Measurements from ENCODE around the gene PLEKHB2.
A peak's percentile ranks its signal among the peaks of the same experiment; 100 is the strongest.

Gene PLEKHB2

DNA sequence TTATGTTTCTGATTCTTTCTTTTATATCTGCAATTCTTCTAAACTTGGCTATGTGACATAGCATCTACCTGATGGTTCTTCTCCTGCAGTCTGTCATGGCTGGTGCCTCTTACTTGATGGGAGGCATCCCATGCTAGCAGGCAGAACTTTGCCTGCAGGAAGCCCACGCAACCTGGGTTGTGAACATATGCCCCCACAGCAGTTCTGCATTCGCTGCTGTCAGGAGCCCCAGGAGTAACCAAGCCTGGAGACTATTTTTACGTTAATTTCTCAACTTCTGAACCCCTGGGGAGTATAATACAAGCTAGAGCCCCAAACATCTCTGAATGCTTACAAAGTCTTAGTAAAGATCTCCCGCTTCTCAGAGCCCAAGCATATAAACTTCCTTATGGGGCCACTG lies 23.9 kb upstream of the PLEKHB2 start:
- DNase-seq: no peak
- no peak overlapping the region for H2BK120ac ChIP-seq (ENCODE audit: low read depth, low read length)
- no peak overlapping the region for H3K4me3 ChIP-seq (ENCODE audit: insufficient read depth in 1 of 2, low read depth in 1 of 2, low read length in 2 of 2)
- H4K91ac ChIP-seq (ENCODE audit: low read length): no peak overlapping the region
- H3K27ac ChIP-seq (ENCODE audit: low read length, poor library complexity, severe bottlenecking): no peak overlapping the region
- H4K8ac ChIP-seq (ENCODE audit: low read length): no peak overlapping the region
- no peak overlapping the region for H2AK5ac ChIP-seq (ENCODE audit: low read length, severe bottlenecking)
- H3K9ac ChIP-seq (ENCODE audit: low read length): no peak overlapping the region
- H2BK15ac ChIP-seq (ENCODE audit: low read depth, poor library complexity, severe bottlenecking): no peak overlapping the region
- no peak overlapping the region for H2BK12ac ChIP-seq (ENCODE audit: low read length in 2 of 2)
- no peak overlapping the region for H3K4ac ChIP-seq (ENCODE audit: low read depth in 1 of 2, low read length in 2 of 2)
- H3K36me3 ChIP-seq (ENCODE audit: control insufficient read depth in 1 of 2, insufficient read depth in 2 of 2, low read depth in 1 of 2, low read length in 2 of 2): peaks cover 48 to 77% of the 10 kb centered on the region in 2 experiments
- no peaks in the 10 kb centered on the region for H3K9me3 ChIP-seq (ENCODE audit: control insufficient read depth, low read length)
- H3K4me2 ChIP-seq (ENCODE audit: low read length, poor library complexity, severe bottlenecking): no peak overlapping the region
- no peaks in the 10 kb centered on the region for H3K27me3 ChIP-seq (ENCODE audit: control insufficient read depth in 1 of 2, insufficient read depth in 1 of 2, low read length in 2 of 2)
- no peak overlapping the region for H2AFZ ChIP-seq (ENCODE audit: low read depth, low read length)
- no peak overlapping the region for H3K18ac ChIP-seq (ENCODE audit: low read depth in 1 of 2, low read length in 2 of 2)
- 89% methylated on average over 4 of the region's 4 CpGs for WGBS
- H3K4me1 ChIP-seq (ENCODE audit: control insufficient read depth, insufficient read depth, low read depth, low read length): no peaks in the 10 kb centered on the region
- no peak overlapping the region for H3K23ac ChIP-seq (ENCODE audit: low read length in 2 of 2)
- no peak overlapping the region for H3K14ac ChIP-seq (ENCODE audit: low read length in 2 of 2)
- H3K79me1 ChIP-seq (replicated peaks; ENCODE audit: low read length, poor library complexity, severe bottlenecking): peaks cover 10% of the 10 kb centered on the region
- no peak overlapping the region for H2BK5ac ChIP-seq (ENCODE audit: low read depth, low read length, poor library complexity, severe bottlenecking)

DNA sequence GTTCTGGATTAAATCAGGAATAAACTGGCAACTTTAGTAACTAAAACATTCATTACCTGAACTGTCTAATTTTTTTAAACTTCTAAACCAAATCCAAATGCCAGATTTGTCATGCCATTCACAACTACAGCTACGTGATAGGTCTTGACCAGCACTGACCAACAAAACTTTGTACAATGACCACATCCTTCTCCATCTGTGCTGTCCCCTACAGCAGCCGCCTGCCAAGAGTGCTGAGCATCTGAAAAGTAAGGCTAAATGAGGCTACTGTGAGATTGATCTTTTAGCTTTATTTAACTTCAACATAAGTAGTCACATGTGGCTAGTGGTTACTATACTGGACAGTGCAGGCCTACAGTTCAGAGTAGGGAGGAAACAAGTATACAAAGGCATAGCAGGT lies 19.5 kb upstream of the PLEKHB2 start:
- Histone ChIP-seq H3K23ac (ENCODE audit: low read length in 2 of 2) (no peak overlapping the region), H2AFZ (ENCODE audit: low read depth, low read length) (no peak overlapping the region), H3K27ac (ENCODE audit: low read length, poor library complexity, severe bottlenecking) (no peak overlapping the region), H2BK12ac (ENCODE audit: low read length in 2 of 2) (no peak overlapping the region), H3K4ac (ENCODE audit: low read depth in 1 of 2, low read length in 2 of 2) (no peak overlapping the region), H2AK5ac (ENCODE audit: low read length, severe bottlenecking) (no peak overlapping the region), H4K91ac (ENCODE audit: low read length) (no peak overlapping the region), H2BK120ac (ENCODE audit: low read depth, low read length) (no peak overlapping the region), H3K14ac (ENCODE audit: low read length in 2 of 2) (no peak overlapping the region), H3K9ac (ENCODE audit: low read length) (peak overlapping the region; percentile 31), H3K4me2 (ENCODE audit: low read length, poor library complexity, severe bottlenecking) (no peak overlapping the region), H2BK15ac (ENCODE audit: low read depth, poor library complexity, severe bottlenecking) (no peak overlapping the region), H3K4me3 (ENCODE audit: insufficient read depth in 1 of 2, low read depth in 1 of 2, low read length in 2 of 2) (no peak overlapping the region), H3K27me3 (ENCODE audit: control insufficient read depth in 1 of 2, insufficient read depth in 1 of 2, low read length in 2 of 2) (no peaks in the 10 kb centered on the region), H3K18ac (ENCODE audit: low read depth in 1 of 2, low read length in 2 of 2) (no peak overlapping the region), H3K36me3 (ENCODE audit: control insufficient read depth in 1 of 2, insufficient read depth in 2 of 2, low read depth in 1 of 2, low read length in 2 of 2) (peaks cover 32 to 66% of the 10 kb centered on the region in 2 experiments), H3K79me1 (replicated peaks; ENCODE audit: low read length, poor library complexity, severe bottlenecking) (peaks cover 5% of the 10 kb centered on the region), H3K4me1 (ENCODE audit: control insufficient read depth, insufficient read depth, low read depth, low read length) (no peaks in the 10 kb centered on the region), H2BK5ac (ENCODE audit: low read depth, low read length, poor library complexity, severe bottlenecking) (no peak overlapping the region), H3K9me3 (ENCODE audit: control insufficient read depth, low read length) (no peaks in the 10 kb centered on the region), H4K8ac (ENCODE audit: low read length) (no peak overlapping the region)
- DNase-seq: peak; percentile 36
- 78% methylated on average over 2 of the region's 2 CpGs for WGBS

DNA sequence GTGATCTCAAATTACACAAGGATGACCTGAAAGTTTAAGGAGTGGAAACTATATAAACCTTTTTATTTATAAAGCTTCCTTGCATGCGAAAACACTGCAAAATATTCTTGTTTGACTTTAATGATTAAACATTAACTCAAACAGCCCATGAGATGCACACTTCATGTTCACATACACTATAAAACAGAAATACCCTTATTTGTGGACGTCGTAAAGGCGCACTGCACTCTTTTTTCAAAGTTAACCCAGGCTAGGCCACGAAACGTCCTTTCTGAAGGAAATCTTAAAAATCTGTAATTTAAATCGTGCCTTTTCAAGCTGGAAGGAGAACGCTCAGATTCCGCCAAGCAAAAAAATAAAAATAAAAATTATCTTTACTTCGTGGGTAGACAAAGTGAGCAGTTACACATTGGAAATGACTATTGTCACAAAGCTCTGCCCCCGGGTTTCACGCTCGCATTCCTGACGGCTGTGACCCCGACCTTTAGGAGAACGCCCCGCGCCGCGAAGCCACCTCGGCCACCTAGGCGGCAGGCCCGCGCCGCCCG lies 12.6 kb upstream of the PLEKHB2 start:
- peak overlapping the region; percentile 38 for H3K4me2 ChIP-seq (ENCODE audit: low read length, poor library complexity, severe bottlenecking)
- peak overlapping the region; percentile 71 for H2AFZ ChIP-seq (ENCODE audit: low read depth, low read length)
- H4K8ac ChIP-seq (ENCODE audit: low read length): peak overlapping the region; percentile 99
- H2BK12ac ChIP-seq (ENCODE audit: low read length in 2 of 2): peak overlapping the region in 1 of 2 experiments; percentile 25
- peak overlapping the region; percentile 48 for H2AK5ac ChIP-seq (ENCODE audit: low read length, severe bottlenecking)
- H3K36me3 ChIP-seq (ENCODE audit: control insufficient read depth in 1 of 2, insufficient read depth in 2 of 2, low read depth in 1 of 2, low read length in 2 of 2): peaks cover 15 to 17% of the 10 kb centered on the region in 2 experiments
- peak overlapping the region; percentile 97 to 98 for H3K4ac ChIP-seq (ENCODE audit: low read depth in 1 of 2, low read length in 2 of 2)
- H3K79me1 ChIP-seq (replicated peaks; ENCODE audit: low read length, poor library complexity, severe bottlenecking): no peaks in the 10 kb centered on the region
- no peaks in the 10 kb centered on the region for H3K27me3 ChIP-seq (ENCODE audit: control insufficient read depth in 1 of 2, insufficient read depth in 1 of 2, low read length in 2 of 2)
- H3K27ac ChIP-seq (ENCODE audit: low read length, poor library complexity, severe bottlenecking): peak overlapping the region; percentile 79
- peak overlapping the region; percentile 78 to 98 for H3K4me3 ChIP-seq (ENCODE audit: insufficient read depth in 1 of 2, low read depth in 1 of 2, low read length in 2 of 2)
- H3K18ac ChIP-seq (ENCODE audit: low read depth in 1 of 2, low read length in 2 of 2): peak overlapping the region; percentile 96 to 100
- H2BK5ac ChIP-seq (ENCODE audit: low read depth, low read length, poor library complexity, severe bottlenecking): peak overlapping the region; percentile 82
- no peak overlapping the region for H3K23ac ChIP-seq (ENCODE audit: low read length in 2 of 2)
- peak overlapping the region; percentile 89 for H3K9ac ChIP-seq (ENCODE audit: low read length)
- peak; percentile 26 for DNase-seq
- H3K4me1 ChIP-seq (ENCODE audit: control insufficient read depth, insufficient read depth, low read depth, low read length): peaks cover 3% of the 10 kb centered on the region
- H3K9me3 ChIP-seq (ENCODE audit: control insufficient read depth, low read length): no peaks in the 10 kb centered on the region
- peak overlapping the region; percentile 89 for H4K91ac ChIP-seq (ENCODE audit: low read length)
- H3K14ac ChIP-seq (ENCODE audit: low read length in 2 of 2): peak overlapping the region in 1 of 2 experiments; percentile 99
- WGBS: 4% methylated on average over 11 of the region's 26 CpGs
- H2BK15ac ChIP-seq (ENCODE audit: low read depth, poor library complexity, severe bottlenecking): no peak overlapping the region
- H2BK120ac ChIP-seq (ENCODE audit: low read depth, low read length): peak overlapping the region; percentile 95

DNA sequence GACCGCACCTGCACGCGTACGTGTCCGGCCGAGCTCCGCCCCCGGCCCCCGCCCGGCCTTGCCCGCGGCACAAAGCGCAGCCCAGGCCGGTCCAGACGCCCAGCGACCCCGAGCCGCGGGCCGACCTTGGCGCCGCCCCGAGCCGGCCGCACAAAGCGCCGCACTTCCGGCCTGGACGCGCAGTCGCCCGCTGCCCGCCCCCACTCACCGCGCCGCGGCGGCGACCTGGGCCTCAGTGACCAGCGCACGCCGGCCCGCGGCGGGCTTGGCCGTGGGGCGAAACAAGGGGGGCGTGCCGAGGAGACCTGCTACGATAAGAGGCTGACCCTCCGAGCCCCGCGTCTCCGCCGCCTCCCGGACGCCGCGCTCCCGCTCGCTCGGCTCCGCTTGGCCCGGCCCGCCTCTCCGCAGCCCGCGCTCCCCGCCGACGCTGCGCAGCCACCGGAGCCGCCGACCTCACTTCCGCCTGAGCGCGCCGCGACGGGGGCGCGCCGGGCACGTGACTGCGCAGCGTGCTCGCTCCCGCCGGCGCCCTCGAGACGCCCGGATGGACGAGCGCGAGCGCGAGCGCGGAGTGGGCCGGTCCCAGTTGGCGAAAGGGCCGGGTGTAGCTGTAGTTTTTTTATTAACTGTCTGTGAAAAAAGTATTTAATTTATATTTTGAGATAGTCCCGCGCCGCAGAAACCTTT lies 12.0 kb upstream of the PLEKHB2 start, which contains the start of gene FAM168B:
FAM168B (minus strand) TSS at position 455 of the 690 bp plus-strand sequence. CDS start 10,814 bp downstream, outside the sequence.
- H3K4me1 ChIP-seq (ENCODE audit: control insufficient read depth, insufficient read depth, low read depth, low read length): peaks cover 3% of the 10 kb centered on the region
- H3K14ac ChIP-seq (ENCODE audit: low read length in 2 of 2): peak within 1 kb of the TSS in 1 of 2 experiments; percentile 99
- peak; percentile 87 for DNase-seq
- H2BK12ac ChIP-seq (ENCODE audit: low read length in 2 of 2): peak within 1 kb of the TSS in 1 of 2 experiments; percentile 25
- H2BK15ac ChIP-seq (ENCODE audit: low read depth, poor library complexity, severe bottlenecking): peak within 1 kb of the TSS; percentile 98
- H3K23ac ChIP-seq (ENCODE audit: low read length in 2 of 2): no peak within 1 kb of the TSS
- H3K4me3 ChIP-seq (ENCODE audit: insufficient read depth in 1 of 2, low read depth in 1 of 2, low read length in 2 of 2): peak within 1 kb of the TSS; percentile 78 to 98
- peak within 1 kb of the TSS; percentile 95 for H2BK120ac ChIP-seq (ENCODE audit: low read depth, low read length)
- H4K91ac ChIP-seq (ENCODE audit: low read length): peak within 1 kb of the TSS; percentile 99
- H3K4me2 ChIP-seq (ENCODE audit: low read length, poor library complexity, severe bottlenecking): peak within 1 kb of the TSS; percentile 68
- H3K36me3 ChIP-seq (ENCODE audit: control insufficient read depth in 1 of 2, insufficient read depth in 2 of 2, low read depth in 1 of 2, low read length in 2 of 2): peaks cover 11% of the 10 kb centered on the region in 2 experiments
- no peaks in the 10 kb centered on the region for H3K9me3 ChIP-seq (ENCODE audit: control insufficient read depth, low read length)
- H2AK5ac ChIP-seq (ENCODE audit: low read length, severe bottlenecking): peak within 1 kb of the TSS; percentile 57
- H3K4ac ChIP-seq (ENCODE audit: low read depth in 1 of 2, low read length in 2 of 2): peak within 1 kb of the TSS; percentile 97 to 98
- peak within 1 kb of the TSS; percentile 79 for H3K27ac ChIP-seq (ENCODE audit: low read length, poor library complexity, severe bottlenecking)
- H3K18ac ChIP-seq (ENCODE audit: low read depth in 1 of 2, low read length in 2 of 2): peak within 1 kb of the TSS; percentile 96 to 100
- H3K9ac ChIP-seq (ENCODE audit: low read length): peak within 1 kb of the TSS; percentile 89
- H4K8ac ChIP-seq (ENCODE audit: low read length): peak within 1 kb of the TSS; percentile 99
- peak within 1 kb of the TSS; percentile 71 for H2AFZ ChIP-seq (ENCODE audit: low read depth, low read length)
- H3K79me1 ChIP-seq (replicated peaks; ENCODE audit: low read length, poor library complexity, severe bottlenecking): no peaks in the 10 kb centered on the region
- WGBS: under 1% methylated on average over 88 of the region's 107 CpGs
- no peaks in the 10 kb centered on the region for H3K27me3 ChIP-seq (ENCODE audit: control insufficient read depth in 1 of 2, insufficient read depth in 1 of 2, low read length in 2 of 2)
- peak within 1 kb of the TSS; percentile 82 for H2BK5ac ChIP-seq (ENCODE audit: low read depth, low read length, poor library complexity, severe bottlenecking)

All from mesenchymal stem cell (in vitro differentiated cells and primary cell).